ENCODE data around the gene EEF1AKMT1.

- no peak for TF ChIP-seq POLR2AphosphoS5 (IDR thresholded peaks at IDR 0.05)
- no peak for TF ChIP-seq CTCF (IDR thresholded peaks at IDR 0.05)
- TF ChIP-seq EP300 (IDR thresholded peaks at IDR 0.05), result no peak
- TF ChIP-seq POLR2A (IDR thresholded peaks at IDR 0.05), result no peak
These were observed 67.1 kb downstream of the EEF1AKMT1 start for GRCh38 chr13:20706661-20707060.

All from suprapubic skin (tissue), 4 donors.